GM18870 (cell line): ENCODE measurements around the gene GNAO1.
A peak's percentile ranks its signal among the peaks of the same experiment; 100 is the strongest.

Experiments
- ATAC-seq: cut with Tn5 transposase; IDR thresholded peaks from one replicate; pipeline ENCODE4 v1.9.1; 2021; ENCODE audit warnings: moderate library complexity; ENCODE audit not compliant: unreplicated experiment

The GNAO1 gene

GRCh38 chr16:56344518-56345405 is 153.5 kb downstream of the GNAO1 start:
- no peak for ATAC-seq

- ATAC-seq, result no peak
These were observed 154.2 kb downstream of the GNAO1 start for GRCh38 chr16:56345406-56346050.

DNA sequence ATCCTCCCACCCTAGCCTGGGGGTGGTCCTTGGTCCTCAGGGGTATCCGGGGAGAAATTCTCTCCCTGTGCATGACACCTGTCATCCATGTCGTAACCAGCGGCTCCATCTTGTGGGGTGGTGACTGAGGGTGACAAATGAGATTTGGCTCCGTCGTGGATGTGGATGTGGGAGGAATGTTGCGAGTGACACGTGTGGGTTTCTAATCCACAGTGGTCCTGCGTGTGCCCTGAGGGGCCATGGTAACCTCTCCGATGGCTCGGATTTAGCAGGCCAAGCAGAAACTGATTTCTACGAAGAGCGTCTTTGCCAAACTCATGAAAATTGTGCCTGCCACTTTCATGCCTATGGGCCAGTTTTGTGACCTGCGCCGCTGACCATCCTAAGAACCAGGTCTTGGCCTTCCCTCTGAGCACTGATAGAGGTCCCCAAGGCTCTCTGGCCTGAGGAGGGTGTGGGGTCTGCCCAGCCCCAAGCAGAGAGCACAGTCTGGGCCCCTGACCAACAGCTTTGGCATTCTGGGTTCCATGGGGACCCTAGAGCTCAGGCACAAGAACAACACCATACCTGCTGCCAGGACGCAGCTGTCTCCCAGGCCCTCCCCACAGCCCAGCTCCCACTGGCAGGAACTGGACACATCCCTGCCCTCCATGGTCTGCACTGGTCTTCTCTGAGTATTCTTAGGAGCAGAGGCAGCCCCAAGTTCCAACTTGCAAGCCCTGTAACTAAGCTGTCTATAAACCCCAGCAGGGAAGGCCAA is 155.0 kb downstream of the GNAO1 start:
- no peak for ATAC-seq

DNA sequence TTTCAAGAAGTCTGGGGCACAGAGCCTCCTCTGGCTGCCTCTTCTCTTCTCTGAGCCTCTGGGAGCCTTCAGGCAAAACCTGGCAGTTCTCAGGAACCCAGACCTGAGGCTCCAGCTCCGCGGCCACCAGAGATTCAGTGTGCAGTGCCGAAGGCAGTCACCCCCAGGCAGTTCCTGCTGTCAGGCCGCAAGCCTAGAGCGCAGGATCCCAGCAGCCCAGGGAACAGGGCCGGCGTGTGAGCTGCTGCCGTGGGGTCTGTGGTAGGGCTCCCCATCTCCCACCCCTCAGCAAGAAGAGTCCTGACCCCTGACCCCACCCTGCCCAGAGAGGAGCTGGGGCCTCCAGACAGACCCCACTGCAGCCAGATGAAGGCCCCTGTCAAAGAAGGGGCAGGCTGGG is 155.9 kb downstream of the GNAO1 start:
- no peak for ATAC-seq

DNA sequence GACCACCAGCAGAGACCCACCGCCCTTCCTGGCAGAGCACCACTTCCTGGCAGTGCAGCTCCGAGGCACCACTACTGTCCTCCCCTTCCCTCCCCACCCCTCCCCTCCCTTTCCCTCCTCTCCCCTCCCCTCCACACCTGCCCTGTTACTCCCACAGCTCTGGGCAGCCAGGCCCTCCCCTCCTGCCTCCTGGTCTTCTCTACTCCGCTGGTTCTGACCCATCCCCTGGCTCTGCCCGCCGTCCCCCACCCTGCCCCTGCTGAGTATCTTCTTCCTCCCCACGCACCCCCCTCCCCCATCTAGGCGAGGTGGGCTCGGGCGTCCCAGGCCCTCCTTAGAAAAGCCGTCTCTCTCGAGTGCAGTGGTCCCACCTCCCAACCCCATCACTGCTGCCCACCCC is 156.4 kb downstream of the GNAO1 start:
- no peak for ATAC-seq

GRCh38 chr16:56348168-56349085 is 157.1 kb downstream of the GNAO1 start:
- no peak for ATAC-seq

GRCh38 chr16:56349086-56349415 is 157.8 kb downstream of the GNAO1 start:
- no peak for ATAC-seq

- no peak for ATAC-seq
These were observed 158.4 kb downstream of the GNAO1 start for GRCh38 chr16:56349711-56350161.

DNA sequence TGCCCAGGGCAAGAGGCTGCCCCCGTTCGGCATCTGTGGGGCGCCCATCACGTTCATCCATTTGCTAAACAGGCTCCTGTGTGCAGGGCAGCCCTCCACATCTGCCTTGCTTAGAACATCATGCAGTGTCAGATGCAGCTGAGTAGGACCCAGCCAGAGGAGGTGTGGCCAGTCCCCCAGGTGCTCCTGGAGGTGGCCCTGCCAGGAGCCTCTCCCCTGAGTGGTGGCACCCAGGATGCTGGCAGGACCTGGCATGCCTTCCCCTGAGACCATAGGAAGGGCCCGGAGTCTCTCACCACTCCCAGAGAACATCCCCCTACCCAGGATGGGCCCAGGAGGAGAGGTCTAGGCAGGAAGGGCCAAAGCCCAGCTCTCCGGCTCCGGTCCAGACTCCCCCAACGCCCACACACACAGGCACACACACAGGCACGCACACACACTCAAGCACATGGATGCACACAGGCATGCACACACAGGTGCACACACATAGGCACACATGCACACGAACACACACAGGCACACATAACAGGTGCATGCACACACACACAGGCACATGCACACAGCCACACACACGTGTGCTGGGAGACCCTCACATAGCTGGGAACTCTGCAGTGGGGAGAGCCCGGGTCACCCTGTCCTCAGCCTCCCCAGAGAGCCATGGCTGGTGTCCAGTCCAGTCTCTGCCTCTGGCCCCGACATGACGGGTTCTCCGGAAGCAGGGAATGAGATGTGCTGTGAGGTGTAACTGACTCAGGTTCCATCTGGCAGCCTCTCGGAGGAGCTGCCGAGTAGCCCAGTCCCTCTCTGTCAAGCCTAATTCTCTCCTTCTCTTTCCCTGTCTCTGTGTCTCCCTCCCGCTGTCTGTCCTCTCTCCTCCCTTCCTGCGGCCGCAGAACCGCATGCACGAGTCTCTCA is 159.5 kb downstream of the GNAO1 start:
- ATAC-seq, result no peak

DNA sequence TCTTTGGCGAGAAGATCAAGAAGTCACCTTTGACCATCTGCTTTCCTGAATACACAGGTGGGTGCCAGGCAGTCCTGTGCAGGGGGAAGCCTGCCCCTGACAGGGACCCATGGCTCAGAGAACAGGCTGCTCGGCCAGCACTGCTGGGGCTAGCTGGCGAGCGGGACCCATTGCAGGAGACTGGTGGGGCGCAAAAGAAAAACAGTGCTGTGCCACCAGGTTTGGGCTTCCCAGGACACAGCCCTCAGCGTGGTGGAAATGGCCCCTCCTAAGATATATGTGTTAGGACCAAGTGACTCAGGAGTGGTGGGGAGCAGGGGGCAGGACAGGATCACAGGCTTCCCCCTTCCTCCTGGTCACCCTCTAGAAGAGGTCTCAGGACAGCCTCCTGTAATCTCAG is 160.2 kb downstream of the GNAO1 start:
- ATAC-seq, result no peak

- no peak for ATAC-seq
These were observed 161.2 kb downstream of the GNAO1 start for GRCh38 chr16:56352351-56353053.

DNA sequence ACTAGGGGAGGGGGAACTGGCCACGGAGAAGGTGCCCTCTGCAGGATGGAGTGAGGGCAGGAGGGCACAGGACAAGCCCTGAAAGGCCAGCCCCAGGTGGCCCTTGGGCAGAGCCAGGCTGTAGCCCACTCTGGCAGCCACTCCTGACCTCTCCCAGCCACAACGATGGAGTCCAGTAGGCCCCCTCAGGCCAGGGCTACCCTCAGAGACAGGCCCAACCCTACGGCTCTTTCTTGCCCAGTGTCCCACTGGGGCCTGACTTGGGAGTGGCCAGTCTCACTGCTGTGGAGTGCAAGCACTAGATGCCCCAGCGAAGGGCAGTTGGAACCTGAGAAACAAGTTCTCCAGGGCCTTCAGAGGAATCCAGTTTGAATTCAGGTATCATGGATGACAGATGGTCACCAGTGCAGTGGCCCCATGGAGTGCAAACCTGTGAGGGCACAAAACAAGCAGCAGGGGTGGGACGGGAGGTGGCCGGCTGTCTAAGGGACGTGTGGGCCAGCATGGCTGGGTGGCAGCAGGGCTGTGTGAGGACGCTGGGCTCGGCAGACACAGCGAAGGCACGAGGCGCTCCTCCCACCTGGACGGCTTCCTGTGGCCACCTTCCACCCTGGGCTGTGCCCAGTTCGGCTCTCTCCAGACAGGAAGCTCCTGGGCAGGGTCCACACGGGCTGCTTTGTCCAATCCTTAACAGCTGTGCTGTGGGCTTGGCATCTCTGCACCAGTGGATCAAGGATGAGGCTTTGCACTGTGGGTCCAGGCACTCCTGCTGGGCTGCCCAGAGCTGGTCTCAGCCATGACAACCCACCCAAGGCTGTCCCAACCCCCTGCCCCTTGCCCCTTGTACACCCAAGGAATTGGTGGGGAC is 162.0 kb downstream of the GNAO1 start:
- ATAC-seq, result no peak

DNA sequence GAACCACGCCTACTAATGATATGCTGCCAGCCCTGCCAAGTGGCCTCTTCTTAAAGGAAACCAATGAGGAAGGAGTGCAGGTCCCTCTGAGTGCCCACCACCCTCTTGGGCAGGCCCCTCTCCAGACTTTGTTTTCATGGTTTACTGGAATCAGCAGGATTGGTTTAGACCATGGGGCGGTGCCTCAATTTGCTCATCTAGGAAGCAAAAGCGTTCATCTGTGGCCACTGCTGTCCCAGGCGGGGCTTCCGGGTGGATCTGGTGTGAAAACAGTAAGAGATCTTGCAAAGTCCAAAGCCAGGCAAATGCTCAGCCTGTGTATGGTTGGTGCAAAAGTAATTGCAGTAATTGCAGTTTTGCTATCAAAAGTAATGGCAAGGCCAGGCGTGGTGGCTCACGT is 162.7 kb downstream of the GNAO1 start:
- ATAC-seq, result no peak

DNA sequence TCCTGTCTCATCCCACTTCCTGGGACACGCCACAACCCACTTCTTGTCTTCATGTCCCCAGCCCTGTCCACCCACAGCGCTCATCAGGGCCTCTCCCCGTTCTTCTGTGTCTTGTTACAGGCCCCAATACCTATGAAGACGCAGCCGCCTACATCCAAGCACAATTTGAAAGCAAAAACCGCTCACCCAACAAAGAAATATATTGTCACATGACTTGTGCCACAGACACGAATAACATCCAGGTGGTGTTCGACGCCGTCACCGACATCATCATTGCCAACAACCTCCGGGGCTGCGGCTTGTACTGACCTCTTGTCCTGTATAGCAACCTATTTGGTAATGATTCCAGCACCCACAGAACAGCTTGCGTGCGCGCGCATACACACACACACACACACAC is 163.5 kb downstream of the GNAO1 start:
- no peak for ATAC-seq

- ATAC-seq, result no peak
These were observed 163.9 kb downstream of the GNAO1 start for GRCh38 chr16:56355221-56355620.

DNA sequence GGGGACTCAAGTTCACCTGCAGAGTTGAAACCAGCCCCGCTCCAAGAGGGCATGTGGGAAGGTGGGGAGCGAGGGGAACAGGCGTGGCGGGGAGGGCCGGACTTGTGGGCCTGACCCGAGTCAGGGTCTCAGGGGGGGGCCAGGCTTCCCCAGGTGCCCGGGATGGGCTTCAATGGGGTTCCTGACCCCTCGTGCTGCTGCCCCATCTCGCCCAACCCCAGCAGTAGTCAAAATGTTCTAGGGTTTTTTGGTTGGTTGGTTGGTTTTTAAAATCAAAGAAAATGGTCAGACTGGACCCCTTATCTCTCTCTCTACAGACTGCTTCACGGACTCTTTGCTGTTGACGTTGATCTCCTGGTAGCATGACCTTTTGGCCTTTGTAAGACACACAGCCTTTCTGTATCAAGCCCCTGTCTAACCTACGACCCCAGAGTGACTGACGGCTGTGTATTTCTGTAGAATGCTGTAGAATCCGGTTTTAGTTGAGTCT is 164.5 kb downstream of the GNAO1 start:
- ATAC-seq, result no peak

- ATAC-seq, result peak; percentile 70
These were observed 165.3 kb downstream of the GNAO1 start for GRCh38 chr16:56356276-56357240.
